HepG2 (cell line): ENCODE measurements around the gene EGR1. TPM values are rescaled to one million over a fixed set of nuclear protein-coding genes. Genes with fewer than 3 reads are reported as not detected.

ENCODE experiments used
- AGO2 ChIP-seq: fragments of 200-400 bp; formaldehyde crosslinking; optimal IDR thresholded peaks from 2 replicates; pipeline ENCODE3; 2017; ENCODE audit warnings: mild to moderate bottlenecking, low read depth, low read length, moderate library complexity
- BORCS8-MEF2B ChIP-seq: sonication (generic); formaldehyde crosslinking; IDR thresholded peaks from 2 replicates; pipeline ENCODE4 v1.8.0; 2022; ENCODE audit warnings: mild to moderate bottlenecking, missing genetic modification reagents
- EZH2 ChIP-seq: conservative IDR thresholded peaks from 2 replicates; pipeline ENCODE4 v1.6.1; 2012; ENCODE audit warnings: mild to moderate bottlenecking, low read depth, low read length, moderate library complexity
- FOXK1 ChIP-seq: sonication (generic); formaldehyde crosslinking; IDR thresholded peaks from 2 replicates; pipeline ENCODE4 v1.4.0; 2020; ENCODE audit warnings: low read depth, missing genetic modification reagents, borderline replicate concordance
- GATAD2A ChIP-seq: IDR thresholded peaks from 2 replicates; pipeline ENCODE4 v1.6.1; 2016
- GTF3A ChIP-seq: sonication (generic); formaldehyde crosslinking; conservative IDR thresholded peaks from 2 replicates; pipeline ENCODE4 v1.4.0; 2020; ENCODE audit warnings: mild to moderate bottlenecking, missing genetic modification reagents
- HIVEP1 ChIP-seq: sonication (generic); formaldehyde crosslinking; IDR thresholded peaks from 2 replicates; pipeline ENCODE4 v1.4.0; 2020; ENCODE audit warnings: mild to moderate bottlenecking, missing genetic modification reagents
- MAZ ChIP-seq, 2 experiments: sonication (generic) in 1 of 2; formaldehyde crosslinking in 1 of 2; IDR thresholded peaks; 2 replicates each; pipeline versions ENCODE4 v1.5.0 to v1.6.1; 2012 to 2020; ENCODE audit warnings: low read depth in 2 of 2, mild to moderate bottlenecking in 2 of 2, borderline replicate concordance in 1 of 2, improper control_type of control experiment in 1 of 2, low read length in 1 of 2, missing genetic modification reagents in 1 of 2, moderate library complexity in 1 of 2
- SETDB1 ChIP-seq: sonication (generic); formaldehyde crosslinking; IDR thresholded peaks from 2 replicates; pipeline ENCODE4 v1.5.1; 2020; ENCODE audit warnings: missing genetic modification reagents, mild to moderate bottlenecking, borderline replicate concordance
- ZBTB8A ChIP-seq: sonication (generic); formaldehyde crosslinking; IDR thresholded peaks from 2 replicates; pipeline ENCODE4 v1.4.0; 2020; ENCODE audit warnings: mild to moderate bottlenecking, low read depth, missing genetic modification reagents, borderline replicate concordance
- ZFP91 ChIP-seq: sonication (generic); formaldehyde crosslinking; IDR thresholded peaks from 2 replicates; pipeline ENCODE4 v1.9.0; 2022; ENCODE audit warnings: missing genetic modification reagents, mild to moderate bottlenecking, borderline replicate concordance
- ZNF790 ChIP-seq: sonication (generic); formaldehyde crosslinking; IDR thresholded peaks from 2 replicates; pipeline ENCODE4 v1.8.0; 2022; ENCODE audit warnings: missing genetic modification reagents, mild to moderate bottlenecking, borderline replicate concordance
- polyA plus RNA-seq, 8 experiments: library from polyadenylated mRNA; depleted of rRNA in 3 of 8; stranded (reverse) in 7 of 8; unstranded in 1 of 8; fragments of >200 nt; fragmentation: Illumina TruSeq in 4 of 8; extraction: Trizol in 4 of 8; gene quantifications; 2 replicates each; pipeline versions ENCODE4 v1.2.1 to v1.2.3, GENCODE V29; 2011 to 2016; ENCODE audit warnings: low read depth in 4 of 8, missing spikeins in 1 of 8, mixed read lengths in 1 of 8; ENCODE audit not compliant: insufficient read depth in 1 of 8
- total RNA-seq, 5 experiments: library from RNA; depleted of rRNA; stranded (reverse); fragments of >200 nt; fragmentation: Illumina TruSeq; extraction: Trizol; gene quantifications; 2 replicates each; pipeline ENCODE4 v1.2.3, GENCODE V29; 2016; ENCODE audit warnings: low read depth in 1 of 5
- TF ChIP-seq, protein P1 (sequence below): sonication (generic); formaldehyde crosslinking; IDR thresholded peaks from 2 replicates; pipeline ENCODE4 v1.4.0; 2020; ENCODE audit warnings: missing genetic modification reagents, borderline replicate concordance
- TF ChIP-seq, protein P2 (sequence below): sonication (generic); formaldehyde crosslinking; IDR thresholded peaks from 2 replicates; pipeline ENCODE4 v1.4.0; 2020; ENCODE audit warnings: mild to moderate bottlenecking, missing genetic modification reagents
- TF ChIP-seq, protein P3 (sequence below): sonication (generic); formaldehyde crosslinking; IDR thresholded peaks from 2 replicates; pipeline ENCODE4 v1.5.1; 2020; ENCODE audit warnings: missing genetic modification reagents, mild to moderate bottlenecking, borderline replicate concordance
- TF ChIP-seq, protein P4 (sequence below): sonication (generic); formaldehyde crosslinking; IDR thresholded peaks from 2 replicates; pipeline ENCODE4 v1.5.0; 2020; ENCODE audit warnings: missing genetic modification reagents

The EGR1 gene
- total and polyA plus RNA-seq, 2 of the 13 experiments (the other 11 are each of a cell fraction or from before 2014, with no cell fraction given), result 4.1 to 4.5 TPM

DNA sequence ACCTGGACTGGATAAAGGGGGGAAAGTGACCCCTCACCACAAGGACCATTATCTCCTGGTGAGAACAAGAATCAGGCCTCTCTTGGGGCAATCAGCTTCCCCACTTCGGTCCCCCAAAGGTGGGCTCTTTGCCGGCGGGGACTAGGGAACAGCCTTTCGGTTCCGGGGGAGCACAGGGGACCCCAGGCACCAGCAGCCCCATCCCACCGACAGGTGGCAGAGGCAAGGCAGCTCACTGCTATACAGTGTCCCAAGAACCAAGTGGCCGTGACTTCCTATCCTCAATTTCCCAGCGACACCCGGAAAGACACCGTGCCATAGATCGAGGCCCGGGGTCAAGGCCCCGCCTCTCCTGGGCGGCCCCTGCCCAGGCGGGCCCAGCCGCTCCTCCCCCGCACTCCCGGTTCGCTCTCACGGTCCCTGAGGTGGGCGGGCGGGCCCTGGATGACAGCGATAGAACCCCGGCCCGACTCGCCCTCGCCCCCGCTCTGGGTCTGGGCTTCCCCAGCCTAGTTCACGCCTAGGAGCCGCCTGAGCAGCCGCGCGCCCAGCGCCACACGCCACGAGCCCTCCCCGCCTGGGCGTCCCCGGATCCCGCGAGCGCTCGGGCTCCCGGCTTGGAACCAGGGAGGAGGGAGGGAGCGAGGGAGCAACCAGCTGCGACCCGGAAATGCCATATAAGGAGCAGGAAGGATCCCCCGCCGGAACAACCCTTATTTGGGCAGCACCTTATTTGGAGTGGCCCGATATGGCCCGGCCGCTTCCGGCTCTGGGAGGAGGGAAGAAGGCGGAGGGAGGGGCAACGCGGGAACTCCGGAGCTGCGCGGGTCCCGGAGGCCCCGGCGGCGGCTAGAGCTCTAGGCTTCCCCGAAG lies 655 bp upstream of the EGR1 start (continued):
- TF ChIP-seq HIVEP1 (CRISPR knock-in tag), result peak; percentile 100
- peak; percentile 56; the same call in 1 of the 2 replicates for TF ChIP-seq BORCS8-MEF2B (CRISPR knock-in tag)
- TF ChIP-seq GTF3A, result no peak
- TF ChIP-seq FOXK1, result no peak; the same call in 1 of the 2 replicates
- TF ChIP-seq, protein P1, sequence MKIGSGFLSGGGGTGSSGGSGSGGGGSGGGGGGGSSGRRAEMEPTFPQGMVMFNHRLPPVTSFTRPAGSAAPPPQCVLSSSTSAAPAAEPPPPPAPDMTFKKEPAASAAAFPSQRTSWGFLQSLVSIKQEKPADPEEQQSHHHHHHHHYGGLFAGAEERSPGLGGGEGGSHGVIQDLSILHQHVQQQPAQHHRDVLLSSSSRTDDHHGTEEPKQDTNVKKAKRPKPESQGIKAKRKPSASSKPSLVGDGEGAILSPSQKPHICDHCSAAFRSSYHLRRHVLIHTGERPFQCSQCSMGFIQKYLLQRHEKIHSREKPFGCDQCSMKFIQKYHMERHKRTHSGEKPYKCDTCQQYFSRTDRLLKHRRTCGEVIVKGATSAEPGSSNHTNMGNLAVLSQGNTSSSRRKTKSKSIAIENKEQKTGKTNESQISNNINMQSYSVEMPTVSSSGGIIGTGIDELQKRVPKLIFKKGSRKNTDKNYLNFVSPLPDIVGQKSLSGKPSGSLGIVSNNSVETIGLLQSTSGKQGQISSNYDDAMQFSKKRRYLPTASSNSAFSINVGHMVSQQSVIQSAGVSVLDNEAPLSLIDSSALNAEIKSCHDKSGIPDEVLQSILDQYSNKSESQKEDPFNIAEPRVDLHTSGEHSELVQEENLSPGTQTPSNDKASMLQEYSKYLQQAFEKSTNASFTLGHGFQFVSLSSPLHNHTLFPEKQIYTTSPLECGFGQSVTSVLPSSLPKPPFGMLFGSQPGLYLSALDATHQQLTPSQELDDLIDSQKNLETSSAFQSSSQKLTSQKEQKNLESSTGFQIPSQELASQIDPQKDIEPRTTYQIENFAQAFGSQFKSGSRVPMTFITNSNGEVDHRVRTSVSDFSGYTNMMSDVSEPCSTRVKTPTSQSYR (CRISPR knock-in tag), result peak; percentile 64
- TF ChIP-seq, protein P2, sequence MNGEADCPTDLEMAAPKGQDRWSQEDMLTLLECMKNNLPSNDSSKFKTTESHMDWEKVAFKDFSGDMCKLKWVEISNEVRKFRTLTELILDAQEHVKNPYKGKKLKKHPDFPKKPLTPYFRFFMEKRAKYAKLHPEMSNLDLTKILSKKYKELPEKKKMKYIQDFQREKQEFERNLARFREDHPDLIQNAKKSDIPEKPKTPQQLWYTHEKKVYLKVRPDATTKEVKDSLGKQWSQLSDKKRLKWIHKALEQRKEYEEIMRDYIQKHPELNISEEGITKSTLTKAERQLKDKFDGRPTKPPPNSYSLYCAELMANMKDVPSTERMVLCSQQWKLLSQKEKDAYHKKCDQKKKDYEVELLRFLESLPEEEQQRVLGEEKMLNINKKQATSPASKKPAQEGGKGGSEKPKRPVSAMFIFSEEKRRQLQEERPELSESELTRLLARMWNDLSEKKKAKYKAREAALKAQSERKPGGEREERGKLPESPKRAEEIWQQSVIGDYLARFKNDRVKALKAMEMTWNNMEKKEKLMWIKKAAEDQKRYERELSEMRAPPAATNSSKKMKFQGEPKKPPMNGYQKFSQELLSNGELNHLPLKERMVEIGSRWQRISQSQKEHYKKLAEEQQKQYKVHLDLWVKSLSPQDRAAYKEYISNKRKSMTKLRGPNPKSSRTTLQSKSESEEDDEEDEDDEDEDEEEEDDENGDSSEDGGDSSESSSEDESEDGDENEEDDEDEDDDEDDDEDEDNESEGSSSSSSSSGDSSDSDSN, result peak; percentile 54
- TF ChIP-seq, protein P3, sequence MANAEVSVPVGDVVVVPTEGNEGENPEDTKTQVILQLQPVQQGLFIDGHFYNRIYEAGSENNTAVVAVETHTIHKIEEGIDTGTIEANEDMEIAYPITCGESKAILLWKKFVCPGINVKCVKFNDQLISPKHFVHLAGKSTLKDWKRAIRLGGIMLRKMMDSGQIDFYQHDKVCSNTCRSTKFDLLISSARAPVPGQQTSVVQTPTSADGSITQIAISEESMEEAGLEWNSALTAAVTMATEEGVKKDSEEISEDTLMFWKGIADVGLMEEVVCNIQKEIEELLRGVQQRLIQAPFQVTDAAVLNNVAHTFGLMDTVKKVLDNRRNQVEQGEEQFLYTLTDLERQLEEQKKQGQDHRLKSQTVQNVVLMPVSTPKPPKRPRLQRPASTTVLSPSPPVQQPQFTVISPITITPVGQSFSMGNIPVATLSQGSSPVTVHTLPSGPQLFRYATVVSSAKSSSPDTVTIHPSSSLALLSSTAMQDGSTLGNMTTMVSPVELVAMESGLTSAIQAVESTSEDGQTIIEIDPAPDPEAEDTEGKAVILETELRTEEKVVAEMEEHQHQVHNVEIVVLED (CRISPR knock-in tag), result peak; percentile 42; the same call in 1 of the 2 replicates
- peak; percentile 73; the same call in 1 of the 2 replicates for TF ChIP-seq ZFP91 (CRISPR knock-in tag)
- no peak for TF ChIP-seq SETDB1
- no peak for TF ChIP-seq EZH2
- peak; percentile 53 for TF ChIP-seq AGO2
- TF ChIP-seq ZBTB8A (CRISPR knock-in tag), result no peak
- peak; percentile 94 for TF ChIP-seq MAZ (IDR thresholded peaks at IDR 0.05; ENCODE audit: borderline replicate concordance, low read depth, low read length)
- peak; percentile 76 for TF ChIP-seq MAZ (CRISPR knock-in tag; IDR thresholded peaks at IDR 0.05; ENCODE audit: low read depth)
- TF ChIP-seq ZNF790 (CRISPR knock-in tag), result no peak
- TF ChIP-seq GATAD2A (CRISPR knock-in tag), result peak; percentile 9; the same call in 1 of the 2 replicates
- TF ChIP-seq, protein P4, sequence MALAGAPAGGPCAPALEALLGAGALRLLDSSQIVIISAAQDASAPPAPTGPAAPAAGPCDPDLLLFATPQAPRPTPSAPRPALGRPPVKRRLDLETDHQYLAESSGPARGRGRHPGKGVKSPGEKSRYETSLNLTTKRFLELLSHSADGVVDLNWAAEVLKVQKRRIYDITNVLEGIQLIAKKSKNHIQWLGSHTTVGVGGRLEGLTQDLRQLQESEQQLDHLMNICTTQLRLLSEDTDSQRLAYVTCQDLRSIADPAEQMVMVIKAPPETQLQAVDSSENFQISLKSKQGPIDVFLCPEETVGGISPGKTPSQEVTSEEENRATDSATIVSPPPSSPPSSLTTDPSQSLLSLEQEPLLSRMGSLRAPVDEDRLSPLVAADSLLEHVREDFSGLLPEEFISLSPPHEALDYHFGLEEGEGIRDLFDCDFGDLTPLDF (CRISPR knock-in tag), result 0 out of 2 replicates have a peak, but pooled peaks have one; percentile 40
